ELR (cell line): ENCODE results near the gene CENPU.
"Not testable (repeated sequence)": the region's sequence is repeated elsewhere in the genome, so short reads cannot be mapped to it uniquely, and the experiment has no call there.

Source experiments
- DNase-seq: peaks from one replicate; pipeline ENCODE4 v3.0.0-alpha.2; 2015; ENCODE audit warnings: low read depth

Gene CENPU

GRCh38 chr4:184751585-184751956, 17.7 kb upstream of the CENPU start:
- no peak for DNase-seq

GRCh38 chr4:184750926-184751584, 17.2 kb upstream of the CENPU start:
- no peak for DNase-seq

- DNase-seq: no peak
Measured at GRCh38 chr4:184748251-184748652, 14.4 kb upstream of the CENPU start.

GRCh38 chr4:184747034-184747830, 13.3 kb upstream of the CENPU start:
- no peak for DNase-seq

GRCh38 chr4:184745831-184746795, 12.2 kb upstream of the CENPU start:
- DNase-seq: peak; percentile 78

GRCh38 chr4:184744236-184744635, 10.3 kb upstream of the CENPU start:
- DNase-seq: no peak

GRCh38 chr4:184743650-184744049, 9.8 kb upstream of the CENPU start:
- no peak for DNase-seq

GRCh38 chr4:184741651-184742050, 7.8 kb upstream of the CENPU start:
- DNase-seq: not testable (repeated sequence)

GRCh38 chr4:184740980-184741391, 7.1 kb upstream of the CENPU start:
- DNase-seq: no peak

- not testable (repeated sequence) for DNase-seq
Measured at GRCh38 chr4:184739575-184739974, 5.7 kb upstream of the CENPU start.

- DNase-seq: no peak
Measured at GRCh38 chr4:184734758-184735157, 862 bp upstream of the CENPU start.

GRCh38 chr4:184732126-184732525, 1.8 kb downstream of the CENPU start:
- DNase-seq: peak; percentile 62

GRCh38 chr4:184731056-184731455, 2.8 kb downstream of the CENPU start:
- DNase-seq: no peak

GRCh38 chr4:184729946-184730345, 4.0 kb downstream of the CENPU start:
- no peak for DNase-seq

- peak; percentile 55 for DNase-seq
Measured at GRCh38 chr4:184728858-184729257, 5.0 kb downstream of the CENPU start.

- DNase-seq: no peak
Measured at GRCh38 chr4:184727430-184727829, 6.5 kb downstream of the CENPU start.

- no peak for DNase-seq
Measured at GRCh38 chr4:184722798-184723197, 11.1 kb downstream of the CENPU start.

GRCh38 chr4:184721254-184721653, 12.6 kb downstream of the CENPU start:
- no peak for DNase-seq

- no peak for DNase-seq
Measured at GRCh38 chr4:184719407-184719806, 14.5 kb downstream of the CENPU start.

GRCh38 chr4:184715526-184715925, 18.4 kb downstream of the CENPU start:
- DNase-seq: no peak

- no peak for DNase-seq
Measured at GRCh38 chr4:184713887-184714286, 20.0 kb downstream of the CENPU start.

- DNase-seq: no peak
Measured at GRCh38 chr4:184712322-184712721, 21.6 kb downstream of the CENPU start.
